ENCODE results near the gene ACKR2. TPM values are rescaled to one million over a fixed set of nuclear protein-coding genes. Genes with fewer than 3 reads are reported as not detected.

ACKR2 gene
- total and polyA plus RNA-seq, 2 donors (not counting 3 experiments of a cell fraction or from before 2014, with no cell fraction given) = 0.01 TPM; not detected in 1

GRCh38 chr3:42876401-42876800 lies 67.2 kb downstream of the ACKR2 start:
- CTCF ChIA-PET = interaction anchor here (1.0 to 1.3 kb wide), 2 partner anchors 45 to 97 kb away, joined by 3 read pairs; no protein-coding TSS in a partner anchor

More at GRCh38 chr3:42876401-42876800, 67.2 kb downstream of the ACKR2 start:
- intact Hi-C loops (cut with micrococcal nuclease) (no loop called here), dilution Hi-C loops (cut with MboI; ENCODE audit: extremely low pct_ligation_motif_present, low sequenced_read_pairs) (no loop called here)
- TF ChIP-seq JUN (IDR thresholded peaks at IDR 0.05; ENCODE audit: borderline replicate concordance, insufficient read depth, insufficient read length, low read depth) (no peak), MAX (IDR thresholded peaks at IDR 0.05; ENCODE audit: insufficient read depth, insufficient read length) (no peak), FOS (IDR thresholded peaks at IDR 0.05; ENCODE audit: borderline replicate concordance, insufficient read depth, low read length) (no peak), GATA2 (IDR thresholded peaks at IDR 0.05; ENCODE audit: insufficient read depth, insufficient read length, low read depth, low read length) (no peak), POLR2A (IDR thresholded peaks at IDR 0.05; ENCODE audit: low read depth, low read length) (no peak), CTCF (IDR thresholded peaks at IDR 0.05; ENCODE audit: extremely low read depth in 1 of 2, insufficient read depth in 1 of 2, low read depth in 1 of 2, low read length in 2 of 2) (no peak), POLR2AphosphoS5 (IDR thresholded peaks at IDR 0.05; ENCODE audit: insufficient read depth, low read depth, low read length) (no peak), EZH2 (IDR thresholded peaks at IDR 0.05; ENCODE audit: borderline replicate concordance, low read depth, low read length, severe bottlenecking) (no peak), MYC (IDR thresholded peaks at IDR 0.05; ENCODE audit: low read depth, low read length) (no peak)
- no peak overlapping the region for H3K4me3 ChIP-seq (replicated peaks in 1 of 3; ENCODE audit: insufficient read depth in 1 of 3, low read depth in 1 of 3, low read length in 3 of 3)
- H3K4me1 ChIP-seq (ENCODE audit: control insufficient read depth, extremely low read depth, insufficient read depth, low read length) = peaks cover 7% of the 10 kb centered on the region
- no peak overlapping the region for H3K9ac ChIP-seq (replicated peaks; ENCODE audit: extremely low read depth, insufficient read depth, low read length)
- DNase-seq (ENCODE audit: low read depth, low spot score) = no peak
- H4K20me1 ChIP-seq (replicated peaks; ENCODE audit: control insufficient read depth, extremely low read depth, insufficient read depth, low read length) = no peaks in the 10 kb centered on the region
- no peak for FAIRE-seq
- H3K9me1 ChIP-seq (replicated peaks; ENCODE audit: control insufficient read depth, extremely low read depth, insufficient read depth, low read length) = no peaks in the 10 kb centered on the region
- peaks cover 11 to 20% of the 10 kb centered on the region in 2 experiments for H3K27me3 ChIP-seq (ENCODE audit: control insufficient read depth in 2 of 2, insufficient read depth in 2 of 2, low read length in 2 of 2)
- H3K36me3 ChIP-seq (ENCODE audit: control insufficient read depth in 2 of 2, extremely low read depth in 1 of 2, insufficient read depth in 2 of 2, low read length in 2 of 2) = no peaks in the 10 kb centered on the region
- H3K4me2 ChIP-seq (ENCODE audit: insufficient read depth, low read length) = no peak overlapping the region
- no TSS peak for BruUV-seq (replicated peaks)
- no peak overlapping the region for H2AFZ ChIP-seq (ENCODE audit: low read depth, low read length)
- H3K9me3 ChIP-seq (replicated peaks; ENCODE audit: control insufficient read depth, insufficient read depth, low read length) = no peaks in the 10 kb centered on the region
- H3K79me2 ChIP-seq (ENCODE audit: control insufficient read depth, insufficient read depth, low read length) = no peaks in the 10 kb centered on the region
- no peak overlapping the region for H3K27ac ChIP-seq (ENCODE audit: insufficient read depth, low read depth, low read length)
- POLR2A ChIA-PET = no interaction called here

Measured in endothelial cell of umbilical vein (primary cell).